Measurements from ENCODE around the gene HTR7. TPM values are rescaled to one million over a fixed set of nuclear protein-coding genes. Genes with fewer than 3 reads are reported as not detected.

The HTR7 gene
- total and polyA plus RNA-seq, 2 of the 4 experiments (the other 2 are of a cell fraction), result 0.43 to 0.72 TPM

DNA sequence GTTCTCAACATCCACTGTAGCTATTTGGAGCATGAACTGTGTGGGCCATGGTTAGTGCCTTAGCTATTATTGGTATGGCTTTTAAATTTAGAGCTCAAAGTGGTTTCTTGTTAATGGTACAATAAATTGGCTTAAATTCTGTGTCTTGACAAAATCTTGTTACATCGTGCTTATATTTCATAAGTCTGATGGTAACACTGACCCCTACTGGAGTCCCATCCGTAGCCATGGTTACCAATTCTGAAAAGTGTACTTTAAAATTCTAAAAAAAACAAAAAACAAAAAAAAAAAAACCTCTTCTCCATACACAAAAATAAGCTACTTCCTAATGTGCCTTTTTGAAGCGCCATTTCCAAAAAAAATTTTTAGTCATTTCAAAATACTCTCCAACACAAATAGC, 7.6 kb upstream of the HTR7 start:
- no peak overlapping the region for H2AK5ac ChIP-seq (ENCODE audit: low read depth, low read length)
- peaks cover 28% of the 10 kb centered on the region for H3K27me3 ChIP-seq (ENCODE audit: control insufficient read depth, insufficient read depth, low read length)
- H3K27ac ChIP-seq (ENCODE audit: insufficient read depth, low read length), result no peak overlapping the region
- BruUV-seq (replicated peaks), result no TSS peak
- dilution Hi-C loops (cut with HindIII; ENCODE audit: low sequenced_read_pairs, unreplicated experiment) (no loop called here), intact Hi-C loops (cut with micrococcal nuclease) (loop anchor here (10.0 kb wide), 1 partner anchor 1441 kb away; no protein-coding TSS in a partner anchor), in situ Hi-C loops (cut with MboI; ENCODE audit: low sequenced_read_pairs) (loop anchor here (5.0 to 25.0 kb wide), 3 partner anchors 118 to 1428 kb away; no protein-coding TSS in a partner anchor)
- TF ChIP-seq, protein P1, sequence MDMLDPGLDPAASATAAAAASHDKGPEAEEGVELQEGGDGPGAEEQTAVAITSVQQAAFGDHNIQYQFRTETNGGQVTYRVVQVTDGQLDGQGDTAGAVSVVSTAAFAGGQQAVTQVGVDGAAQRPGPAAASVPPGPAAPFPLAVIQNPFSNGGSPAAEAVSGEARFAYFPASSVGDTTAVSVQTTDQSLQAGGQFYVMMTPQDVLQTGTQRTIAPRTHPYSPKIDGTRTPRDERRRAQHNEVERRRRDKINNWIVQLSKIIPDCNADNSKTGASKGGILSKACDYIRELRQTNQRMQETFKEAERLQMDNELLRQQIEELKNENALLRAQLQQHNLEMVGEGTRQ (IDR thresholded peaks at IDR 0.05; ENCODE audit: low read depth, low read length), result no peak
- peak; percentile 40 for TF ChIP-seq CTCF (conservative IDR thresholded peaks at IDR 0.05; ENCODE audit: low read depth, low read length)
- no peak overlapping the region for H4K8ac ChIP-seq (ENCODE audit: low read depth in 2 of 2, low read length in 2 of 2)
- H4K5ac ChIP-seq (ENCODE audit: low read depth, low read length), result no peak overlapping the region
- no peak overlapping the region for H3K14ac ChIP-seq (replicated peaks; ENCODE audit: low read depth, low read length)
- no peak overlapping the region for H2AFZ ChIP-seq (replicated peaks; ENCODE audit: low read length, poor library complexity)
- POLR2A ChIA-PET (ENCODE audit: unreplicated experiment), result no interaction called here
- no peak overlapping the region for H3K23ac ChIP-seq (ENCODE audit: low read depth, low read length)
- no peak overlapping the region for H3K4me2 ChIP-seq (ENCODE audit: low read depth, low read length)
- H3K9me1 ChIP-seq (ENCODE audit: insufficient read depth, low read length), result no peaks in the 10 kb centered on the region
- DNase-seq, result peak; percentile 36
- H2AK9ac ChIP-seq (replicated peaks; ENCODE audit: low read depth, low read length, poor library complexity), result no peak overlapping the region
- H2BK120ac ChIP-seq (ENCODE audit: low read depth, low read length), result no peak overlapping the region
- no peak overlapping the region for H4K91ac ChIP-seq (ENCODE audit: insufficient read depth, low read depth, low read length)
- H3K36me3 ChIP-seq (ENCODE audit: control insufficient read depth, insufficient read depth, low read length), result no peaks in the 10 kb centered on the region
- no peaks in the 10 kb centered on the region for H3K79me1 ChIP-seq (ENCODE audit: low read depth in 1 of 2, low read length in 2 of 2)
- no peak overlapping the region for H3K4me3 ChIP-seq (ENCODE audit: insufficient read depth, low read depth, low read length)
- H3K4ac ChIP-seq (ENCODE audit: low read depth, low read length), result no peak overlapping the region
- no peak overlapping the region for H2BK20ac ChIP-seq (ENCODE audit: low read depth, low read length)
- no peaks in the 10 kb centered on the region for H3K4me1 ChIP-seq (ENCODE audit: control insufficient read depth, insufficient read depth, low read length)
- 0 out of 2 replicates have a peak, but pooled peaks have one; percentile 32 for ATAC-seq (ENCODE audit: low read depth)
- CTCF ChIA-PET, result interaction anchor here (0.6 to 1.5 kb wide), 18 partner anchors 10 to 1034 kb away, joined by 3 to 12 read pairs (median 4); no protein-coding TSS in a partner anchor
- no peak overlapping the region for H3K56ac ChIP-seq (ENCODE audit: extremely low read depth, insufficient read depth, low read length)
- no peak overlapping the region for H3K18ac ChIP-seq (ENCODE audit: low read depth, low read length)
- H3K9ac ChIP-seq (ENCODE audit: low read depth, low read length), result no peak overlapping the region
- no peaks in the 10 kb centered on the region for H4K20me1 ChIP-seq (ENCODE audit: insufficient read depth, low read length)
- H2BK5ac ChIP-seq (ENCODE audit: low read depth, low read length, poor library complexity, severe bottlenecking), result no peak overlapping the region
- no CpG with 5 or more reads among the region's 3 CpGs for WGBS, 2 experiments (ENCODE audit: extremely low coverage in 2 of 2, insufficient read length in 1 of 2)
- H2BK15ac ChIP-seq (ENCODE audit: low read depth, low read length), result no peak overlapping the region
- no peaks in the 10 kb centered on the region for H3K9me3 ChIP-seq (ENCODE audit: control insufficient read depth, insufficient read depth, low read length)

Data from IMR-90 (cell line).